Measurements from ENCODE around the gene PCSK7. TPM values are rescaled to one million over a fixed set of nuclear protein-coding genes. Genes with fewer than 3 reads are reported as not detected.

The PCSK7 gene
- total RNA-seq, 2 experiments from 2014 or later, result 121 to 140 TPM

GRCh38 chr11:117197006-117197405 lies 34.9 kb downstream of the PCSK7 start:
- Mint-ChIP-seq H3K27me3 (no peaks in the 10 kb centered on the region), H3K4me3 (no peak overlapping the region), H3K9me3 (ENCODE audit: low read depth) (no peaks in the 10 kb centered on the region), H3K4me1 (no peaks in the 10 kb centered on the region), H3K36me3 (no peaks in the 10 kb centered on the region), H3K27ac (no peak overlapping the region)
- DNase-seq, result no peak
- CTCF ChIA-PET, result no interaction called here
- ATAC-seq, result no peak

GRCh38 chr11:117195761-117196160 lies 36.1 kb downstream of the PCSK7 start:
- DNase-seq, result no peak
- H3K36me3 Mint-ChIP-seq, result no peaks in the 10 kb centered on the region
- H3K4me3 Mint-ChIP-seq, result no peak overlapping the region
- ATAC-seq, result no peak
- CTCF ChIA-PET, result interaction anchor here (1.0 to 1.4 kb wide), 3 partner anchors 31 to 405 kb away, joined by 3 read pairs; no protein-coding TSS in a partner anchor
- H3K9me3 Mint-ChIP-seq (ENCODE audit: low read depth), result no peaks in the 10 kb centered on the region
- no peaks in the 10 kb centered on the region for H3K27me3 Mint-ChIP-seq
- H3K27ac Mint-ChIP-seq, result no peak overlapping the region
- no peaks in the 10 kb centered on the region for H3K4me1 Mint-ChIP-seq

DNA sequence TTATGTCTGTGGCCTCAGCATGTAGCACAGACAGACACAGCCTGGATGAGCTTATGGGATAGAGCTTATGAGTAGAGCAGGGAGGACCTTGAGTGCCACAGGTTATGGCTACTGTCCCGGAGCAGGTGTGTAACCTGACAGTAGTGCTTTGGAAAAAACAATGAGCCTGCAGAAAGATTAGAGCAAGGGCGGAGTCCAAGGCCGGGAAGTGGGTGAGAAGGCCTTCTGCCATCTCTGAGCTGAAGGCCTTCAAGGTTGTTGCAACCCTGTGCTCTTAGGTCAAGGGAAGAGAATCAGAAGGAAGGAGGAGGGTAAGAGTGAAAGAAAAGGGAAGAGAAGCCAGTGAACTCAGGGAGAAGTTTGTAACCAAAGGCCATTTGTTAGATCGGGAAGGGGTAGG lies 36.6 kb downstream of the PCSK7 start:
- ATAC-seq (no peak), DNase-seq (no peak)
- CTCF ChIA-PET, result interaction anchor here (1.3 to 1.4 kb wide), 3 partner anchors 23 to 405 kb away, joined by 3 read pairs; no protein-coding TSS in a partner anchor
- Mint-ChIP-seq H3K36me3 (no peaks in the 10 kb centered on the region), H3K27ac (no peak overlapping the region), H3K4me3 (no peak overlapping the region), H3K27me3 (no peaks in the 10 kb centered on the region), H3K4me1 (no peaks in the 10 kb centered on the region), H3K9me3 (ENCODE audit: low read depth) (no peaks in the 10 kb centered on the region)

GRCh38 chr11:117194267-117194666 lies 37.6 kb downstream of the PCSK7 start:
- H3K4me3 Mint-ChIP-seq, result no peak overlapping the region
- no peaks in the 10 kb centered on the region for H3K9me3 Mint-ChIP-seq (ENCODE audit: low read depth)
- ATAC-seq, result no peak
- H3K4me1 Mint-ChIP-seq, result no peaks in the 10 kb centered on the region
- DNase-seq, result no peak
- H3K27ac Mint-ChIP-seq, result no peak overlapping the region
- CTCF ChIA-PET, result interaction anchor here (0.7 to 1.4 kb wide), 4 partner anchors 14 to 404 kb away, joined by 3 to 4 read pairs (median 3); no protein-coding TSS in a partner anchor
- H3K27me3 Mint-ChIP-seq, result no peaks in the 10 kb centered on the region
- no peaks in the 10 kb centered on the region for H3K36me3 Mint-ChIP-seq

GRCh38 chr11:117193130-117194020 lies 38.5 kb downstream of the PCSK7 start:
- DNase-seq (no peak), ATAC-seq (no peak)
- Mint-ChIP-seq H3K27me3 (no peaks in the 10 kb centered on the region), H3K4me3 (no peak overlapping the region), H3K27ac (no peak overlapping the region), H3K36me3 (no peaks in the 10 kb centered on the region), H3K9me3 (ENCODE audit: low read depth) (no peaks in the 10 kb centered on the region), H3K4me1 (no peaks in the 10 kb centered on the region)
- CTCF ChIA-PET, result interaction anchor here (1.3 kb wide), 1 partner anchor 13 kb away, joined by 3 read pairs; no protein-coding TSS in a partner anchor

DNA sequence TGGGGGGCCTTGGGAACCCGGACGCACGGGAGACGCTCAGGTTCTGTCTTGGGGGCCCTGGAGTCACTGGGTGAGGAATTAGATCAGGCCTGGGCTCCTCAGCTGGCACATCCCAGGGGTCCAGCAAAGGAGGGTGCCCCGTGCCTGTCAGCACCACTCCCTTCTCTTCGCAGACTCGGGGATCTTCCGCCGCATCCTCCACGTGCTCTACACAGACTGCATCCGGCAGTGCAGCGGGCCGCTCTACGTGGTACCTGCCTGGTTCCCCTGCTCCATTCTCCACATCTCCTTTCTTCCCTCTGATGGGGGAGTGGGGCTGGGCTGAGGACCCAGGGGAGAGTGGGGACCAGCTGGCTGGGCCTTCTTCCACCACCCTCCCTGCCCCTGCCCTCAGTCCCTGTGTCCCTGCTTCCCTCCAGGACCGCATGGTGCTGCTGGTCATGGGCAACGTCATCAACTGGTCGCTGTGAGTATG lies 39.4 kb downstream of the PCSK7 start:
- no peaks in the 10 kb centered on the region for H3K4me1 Mint-ChIP-seq
- DNase-seq (no peak), ATAC-seq (no peak)
- H3K36me3 Mint-ChIP-seq, result no peaks in the 10 kb centered on the region
- H3K4me3 Mint-ChIP-seq, result no peak overlapping the region
- CTCF ChIA-PET, result no interaction called here
- H3K9me3 Mint-ChIP-seq (ENCODE audit: low read depth), result no peaks in the 10 kb centered on the region
- H3K27ac Mint-ChIP-seq, result peak overlapping the region; percentile 27
- no peaks in the 10 kb centered on the region for H3K27me3 Mint-ChIP-seq

DNA sequence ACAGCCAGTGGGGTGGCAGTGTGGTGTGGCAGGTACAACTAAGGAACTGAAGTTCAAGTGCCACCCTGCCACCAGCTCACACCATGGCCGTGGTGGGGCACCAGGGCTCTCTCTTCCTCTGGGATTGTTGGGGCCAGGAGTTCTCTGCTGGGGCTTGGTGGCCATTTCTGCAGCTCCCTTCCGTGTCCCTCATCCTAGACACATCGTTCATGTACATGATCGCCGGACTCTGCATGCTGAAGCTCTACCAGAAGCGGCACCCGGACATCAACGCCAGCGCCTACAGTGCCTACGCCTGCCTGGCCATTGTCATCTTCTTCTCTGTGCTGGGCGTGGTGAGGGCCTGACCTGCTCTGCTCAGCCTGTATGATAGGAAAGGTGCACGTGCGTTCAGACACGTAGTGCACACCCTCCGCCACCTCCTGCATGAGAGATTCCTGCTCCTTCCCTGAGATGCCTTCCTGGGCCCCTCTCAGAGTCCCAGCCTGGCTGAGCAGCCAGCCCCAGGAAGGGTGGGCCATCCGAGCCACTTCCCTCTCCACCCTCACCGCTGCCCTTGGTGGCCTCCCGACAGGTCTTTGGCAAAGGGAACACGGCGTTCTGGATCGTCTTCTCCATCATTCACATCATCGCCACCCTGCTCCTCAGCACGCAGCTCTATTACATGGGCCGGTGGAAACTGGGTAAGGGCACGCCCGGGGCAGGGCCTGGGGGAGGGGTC lies 40.0 kb downstream of the PCSK7 start:
- no peaks in the 10 kb centered on the region for H3K9me3 Mint-ChIP-seq (ENCODE audit: low read depth)
- CTCF ChIA-PET, result interaction anchor here (1.2 kb wide), 1 partner anchor 10 kb away, joined by 5 read pairs; no protein-coding TSS in a partner anchor
- no peaks in the 10 kb centered on the region for H3K36me3 Mint-ChIP-seq
- ATAC-seq (no peak), DNase-seq (no peak)
- no peaks in the 10 kb centered on the region for H3K4me1 Mint-ChIP-seq
- no peak overlapping the region for H3K4me3 Mint-ChIP-seq
- no peaks in the 10 kb centered on the region for H3K27me3 Mint-ChIP-seq
- H3K27ac Mint-ChIP-seq, result no peak overlapping the region

DNA sequence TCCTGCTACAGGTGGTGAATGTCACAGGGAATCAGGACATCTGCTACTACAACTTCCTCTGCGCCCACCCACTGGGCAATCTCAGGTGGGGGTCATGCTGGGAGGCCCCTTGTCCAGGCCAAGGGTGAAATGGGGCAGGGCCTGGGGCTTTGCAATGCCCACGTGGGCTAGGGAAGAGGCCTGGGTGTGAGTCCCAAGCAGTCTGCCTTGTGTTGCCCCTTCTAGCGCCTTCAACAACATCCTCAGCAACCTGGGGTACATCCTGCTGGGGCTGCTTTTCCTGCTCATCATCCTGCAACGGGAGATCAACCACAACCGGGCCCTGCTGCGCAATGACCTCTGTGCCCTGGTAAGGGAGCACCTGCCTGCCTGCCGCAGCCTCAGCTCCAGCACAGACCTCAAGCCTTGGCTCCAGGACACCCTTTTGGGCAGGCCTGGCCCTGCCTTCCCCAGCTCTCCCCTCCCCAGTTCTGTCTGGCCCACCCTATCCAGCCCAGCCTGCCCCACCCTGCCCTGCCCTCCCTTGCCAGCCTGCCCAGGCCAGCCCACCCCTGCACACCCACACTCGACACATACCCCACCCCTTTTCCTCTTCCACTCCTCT lies 41.8 kb downstream of the PCSK7 start:
- CTCF ChIA-PET, result interaction anchor here (1.6 kb wide), 1 partner anchor 354 kb away, joined by 3 read pairs; no protein-coding TSS in a partner anchor
- Mint-ChIP-seq H3K27me3 (no peaks in the 10 kb centered on the region), H3K36me3 (no peaks in the 10 kb centered on the region), H3K4me3 (no peak overlapping the region), H3K4me1 (no peaks in the 10 kb centered on the region), H3K9me3 (ENCODE audit: low read depth) (no peaks in the 10 kb centered on the region), H3K27ac (no peak overlapping the region)
- DNase-seq (no peak), ATAC-seq (no peak)

- H3K4me3 Mint-ChIP-seq, result no peak overlapping the region
- CTCF ChIA-PET, result interaction anchor here (1.6 kb wide), 1 partner anchor 353 kb away, joined by 3 read pairs; no protein-coding TSS in a partner anchor
- DNase-seq, result no peak
- H3K9me3 Mint-ChIP-seq (ENCODE audit: low read depth), result no peaks in the 10 kb centered on the region
- H3K4me1 Mint-ChIP-seq, result no peaks in the 10 kb centered on the region
- H3K27me3 Mint-ChIP-seq, result no peaks in the 10 kb centered on the region
- no peak overlapping the region for H3K27ac Mint-ChIP-seq
- no peaks in the 10 kb centered on the region for H3K36me3 Mint-ChIP-seq
- ATAC-seq, result no peak
These were observed 42.5 kb downstream of the PCSK7 start for GRCh38 chr11:117189191-117189940.

DNA sequence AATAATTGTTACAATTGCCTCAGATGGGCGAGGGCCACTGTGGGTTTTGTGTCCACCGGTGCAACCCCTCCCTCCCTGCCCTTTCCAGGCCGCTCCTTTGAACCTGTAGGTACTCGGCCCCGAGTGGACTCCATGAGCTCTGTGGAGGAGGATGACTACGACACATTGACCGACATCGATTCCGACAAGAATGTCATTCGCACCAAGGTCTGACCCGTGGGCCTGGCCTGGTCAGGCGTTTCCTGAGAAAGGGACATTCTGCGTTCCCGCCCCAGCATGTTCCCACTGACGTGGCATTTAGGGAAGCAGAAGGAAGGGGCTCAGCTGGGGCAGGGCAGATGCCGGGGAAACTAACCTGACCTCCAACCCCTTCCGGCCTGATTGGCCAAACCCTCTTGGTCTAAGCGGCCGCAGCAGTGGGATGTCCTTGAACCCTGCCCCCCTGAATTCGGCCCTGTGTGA lies 43.2 kb downstream of the PCSK7 start:
- no peaks in the 10 kb centered on the region for H3K27me3 Mint-ChIP-seq
- ATAC-seq (no peak), DNase-seq (no peak)
- no peaks in the 10 kb centered on the region for H3K9me3 Mint-ChIP-seq (ENCODE audit: low read depth)
- CTCF ChIA-PET, result interaction anchor here (0.9 kb wide), 1 partner anchor 38 kb away, joined by 3 read pairs; no protein-coding TSS in a partner anchor
- H3K4me3 Mint-ChIP-seq, result no peak overlapping the region
- no peaks in the 10 kb centered on the region for H3K4me1 Mint-ChIP-seq
- no peak overlapping the region for H3K27ac Mint-ChIP-seq
- no peaks in the 10 kb centered on the region for H3K36me3 Mint-ChIP-seq

- H3K9me3 Mint-ChIP-seq (ENCODE audit: low read depth), result no peaks in the 10 kb centered on the region
- H3K36me3 Mint-ChIP-seq, result no peaks in the 10 kb centered on the region
- ATAC-seq, result no peak
- no peak overlapping the region for H3K27ac Mint-ChIP-seq
- H3K4me1 Mint-ChIP-seq, result no peaks in the 10 kb centered on the region
- DNase-seq, result no peak
- no peaks in the 10 kb centered on the region for H3K27me3 Mint-ChIP-seq
- CTCF ChIA-PET, result interaction anchor here (0.9 kb wide), 1 partner anchor 39 kb away, joined by 3 read pairs; no protein-coding TSS in a partner anchor
- no peak overlapping the region for H3K4me3 Mint-ChIP-seq
These were observed 43.9 kb downstream of the PCSK7 start for GRCh38 chr11:117187799-117188481.

DNA sequence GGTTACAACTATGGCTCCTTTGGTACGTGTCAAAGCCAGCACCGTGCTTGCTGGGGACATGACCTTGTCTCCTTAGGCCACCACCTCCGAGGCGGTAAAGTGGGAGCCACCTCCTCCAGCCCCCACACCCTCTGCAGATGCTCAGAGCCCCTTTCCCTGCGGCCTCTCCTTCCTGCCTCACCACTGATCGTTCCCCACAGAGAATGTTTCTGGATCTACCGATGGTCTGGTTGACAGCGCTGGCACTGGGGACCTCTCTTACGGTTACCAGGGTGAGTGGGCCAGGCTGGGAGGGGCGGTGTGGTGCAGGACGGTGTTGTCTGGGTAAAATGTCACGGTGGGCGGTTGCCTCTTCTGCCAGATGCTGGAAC lies 44.5 kb downstream of the PCSK7 start:
- no peak overlapping the region for H3K4me3 Mint-ChIP-seq
- no peaks in the 10 kb centered on the region for H3K36me3 Mint-ChIP-seq
- ATAC-seq (no peak), DNase-seq (no peak)
- no peaks in the 10 kb centered on the region for H3K4me1 Mint-ChIP-seq
- no peaks in the 10 kb centered on the region for H3K9me3 Mint-ChIP-seq (ENCODE audit: low read depth)
- CTCF ChIA-PET, result interaction anchor here (0.9 kb wide), 1 partner anchor 40 kb away, joined by 3 read pairs; no protein-coding TSS in a partner anchor
- H3K27me3 Mint-ChIP-seq, result no peaks in the 10 kb centered on the region
- no peak overlapping the region for H3K27ac Mint-ChIP-seq
